Skin epidermis (tissue), 12 donors: ENCODE measurements around the gene TSC2.

ENCODE experiments used
- H3K27ac ChIP-seq, 21 experiments: fragments of 200-600 bp; sonication (generic) in 11 of 21; one replicate each; pipeline ENCODE4 v1.5.0; 2020; ENCODE audit warnings: mild to moderate bottlenecking in 3 of 21, inconsistent platforms in 2 of 21, moderate library complexity in 2 of 21
- H3K4me3 ChIP-seq, 7 experiments: fragments of 200-600 bp; sonication (generic) in 2 of 7; one replicate each; pipeline ENCODE4 v1.5.0; 2020; ENCODE audit warnings: inconsistent platforms in 2 of 7, mild to moderate bottlenecking in 2 of 7, moderate library complexity in 1 of 7

TSC2 gene

GRCh38 chr16:2079991-2080390 lies 32.2 kb downstream of the TSC2 start:
- Histone ChIP-seq H3K27ac (no peak overlapping the region), H3K4me3 (no peak overlapping the region)

GRCh38 chr16:2081201-2082084 lies 33.7 kb downstream of the TSC2 start:
- no peak overlapping the region for H3K4me3 ChIP-seq
- H3K27ac ChIP-seq, result peak overlapping the region in 8 of 21 experiments; percentile 16 to 69 (median 30)

DNA sequence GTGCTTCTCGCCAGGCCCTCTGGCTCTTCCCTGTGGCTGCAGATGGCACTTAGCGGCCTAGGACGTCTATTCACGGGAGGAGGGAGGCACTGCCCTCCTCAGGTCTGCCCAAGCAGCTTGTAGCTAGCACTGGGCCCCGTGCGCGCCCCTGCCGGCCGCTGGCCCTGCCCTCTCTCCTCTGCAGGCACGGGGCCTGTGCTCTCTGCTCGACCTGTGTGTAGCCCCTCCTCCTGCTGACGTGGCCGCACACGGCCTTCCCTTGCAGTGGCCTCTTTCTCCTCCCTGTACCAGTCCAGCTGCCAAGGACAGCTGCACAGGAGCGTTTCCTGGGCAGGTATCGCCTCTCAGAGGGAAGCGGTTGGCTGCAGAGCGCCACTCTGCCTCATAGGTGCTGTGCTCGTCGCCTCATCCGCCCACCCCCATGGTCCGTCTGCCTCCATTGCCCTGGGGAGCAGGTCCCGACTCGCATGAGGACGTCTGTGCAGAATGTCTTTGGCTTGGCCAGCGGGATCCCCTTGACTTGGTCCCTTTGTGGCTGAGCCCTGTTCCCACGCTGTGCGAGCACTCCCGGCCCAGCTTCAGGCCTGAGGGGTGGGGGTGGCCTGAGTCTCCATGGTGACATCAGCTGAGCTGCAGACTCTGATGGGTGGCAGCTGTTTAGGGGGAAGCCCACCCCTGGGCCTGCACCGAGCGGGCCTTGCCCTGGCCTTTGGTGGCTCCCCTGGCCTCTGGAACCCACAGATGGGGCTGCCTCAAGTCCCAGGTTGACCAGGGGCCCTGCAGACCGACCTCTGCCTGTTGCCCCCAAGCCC lies 34.6 kb downstream of the TSC2 start:
- peak overlapping the region in 7 of 21 experiments; percentile 22 to 69 (median 33) for H3K27ac ChIP-seq
- no peak overlapping the region for H3K4me3 ChIP-seq

DNA sequence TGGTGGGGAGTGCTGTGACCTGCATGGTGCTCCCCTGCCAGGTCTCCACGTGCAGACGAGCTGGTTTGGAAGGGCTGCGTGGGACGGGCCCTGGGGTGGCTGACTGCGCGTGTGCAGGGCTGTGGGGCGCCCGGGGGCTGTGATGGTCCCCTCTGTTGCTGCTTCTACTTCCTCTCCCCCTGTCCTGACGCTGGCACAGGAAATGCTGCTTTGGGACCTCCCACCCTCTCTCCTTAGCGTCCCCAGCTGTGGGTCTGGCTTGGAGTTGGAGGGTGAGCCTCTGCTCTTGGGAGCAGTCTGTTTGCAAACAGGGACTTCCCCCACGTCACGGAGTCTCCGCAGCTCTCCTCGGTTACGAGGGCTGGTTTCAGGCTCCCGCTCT lies 35.2 kb downstream of the TSC2 start:
- H3K27ac ChIP-seq, result peak overlapping the region in 3 of 21 experiments; percentile 34 to 69 (median 66)

DNA sequence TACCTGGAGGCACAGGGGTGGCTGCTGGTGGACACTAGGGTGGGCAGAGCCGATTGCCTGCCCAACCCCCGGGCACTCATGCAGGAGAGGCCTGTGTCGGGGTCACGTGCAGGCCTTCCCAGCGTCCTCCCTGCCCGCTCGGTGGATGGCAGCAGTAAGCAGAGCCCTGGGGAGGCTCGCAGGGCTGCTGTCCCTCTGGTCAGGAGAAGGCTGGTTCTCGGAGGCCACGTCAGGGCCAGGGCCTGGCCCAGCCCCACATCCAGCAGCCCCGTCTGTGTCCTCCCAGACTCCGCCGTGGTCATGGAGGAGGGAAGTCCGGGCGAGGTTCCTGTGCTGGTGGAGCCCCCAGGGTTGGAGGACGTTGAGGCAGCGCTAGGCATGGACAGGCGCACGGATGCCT lies 35.6 kb downstream of the TSC2 start:
- Histone ChIP-seq H3K27ac (peak overlapping the region in 1 of 21 experiments; percentile 66), H3K4me3 (no peak overlapping the region)

More for the DNA sequence above, 35.2 kb downstream of the TSC2 start:
- H3K4me3 ChIP-seq, result no peak overlapping the region

DNA sequence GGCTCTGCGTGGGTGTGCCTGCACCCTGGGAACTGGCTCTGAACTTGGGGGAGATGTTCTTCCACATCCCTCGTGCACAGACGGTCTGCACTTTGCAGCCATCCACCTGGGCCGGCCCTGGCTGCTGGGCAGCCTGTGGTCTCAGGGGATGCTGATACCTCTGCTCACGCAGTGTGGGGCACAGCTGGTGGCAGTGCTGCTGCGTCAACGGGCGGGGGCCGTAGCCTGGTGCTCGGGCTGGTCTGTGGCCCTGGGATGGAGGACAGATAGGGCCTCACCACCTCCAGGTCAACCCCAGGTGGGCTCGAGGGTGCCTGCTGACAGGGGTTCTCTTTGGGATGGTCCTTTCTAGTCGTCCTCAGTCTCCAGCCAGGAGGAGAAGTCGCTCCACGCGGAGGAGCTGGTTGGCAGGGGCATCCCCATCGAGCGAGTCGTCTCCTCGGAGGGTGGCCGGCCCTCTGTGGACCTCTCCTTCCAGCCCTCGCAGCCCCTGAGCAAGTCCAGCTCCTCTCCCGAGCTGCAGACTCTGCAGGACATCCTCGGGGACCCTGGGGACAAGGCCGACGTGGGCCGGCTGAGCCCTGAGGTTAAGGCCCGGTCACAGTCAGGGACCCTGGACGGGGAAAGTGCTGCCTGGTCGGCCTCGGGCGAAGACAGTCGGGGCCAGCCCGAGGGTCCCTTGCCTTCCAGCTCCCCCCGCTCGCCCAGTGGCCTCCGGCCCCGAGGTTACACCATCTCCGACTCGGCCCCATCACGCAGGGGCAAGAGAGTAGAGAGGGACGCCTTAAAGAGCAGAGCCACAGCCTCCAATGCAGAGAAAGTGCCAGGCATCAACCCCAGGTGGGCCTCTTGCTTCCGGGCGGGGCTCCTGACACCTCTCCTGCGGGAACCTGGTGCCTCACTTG lies 36.3 kb downstream of the TSC2 start:
- Histone ChIP-seq H3K4me3 (no peak overlapping the region), H3K27ac (no peak overlapping the region)

DNA sequence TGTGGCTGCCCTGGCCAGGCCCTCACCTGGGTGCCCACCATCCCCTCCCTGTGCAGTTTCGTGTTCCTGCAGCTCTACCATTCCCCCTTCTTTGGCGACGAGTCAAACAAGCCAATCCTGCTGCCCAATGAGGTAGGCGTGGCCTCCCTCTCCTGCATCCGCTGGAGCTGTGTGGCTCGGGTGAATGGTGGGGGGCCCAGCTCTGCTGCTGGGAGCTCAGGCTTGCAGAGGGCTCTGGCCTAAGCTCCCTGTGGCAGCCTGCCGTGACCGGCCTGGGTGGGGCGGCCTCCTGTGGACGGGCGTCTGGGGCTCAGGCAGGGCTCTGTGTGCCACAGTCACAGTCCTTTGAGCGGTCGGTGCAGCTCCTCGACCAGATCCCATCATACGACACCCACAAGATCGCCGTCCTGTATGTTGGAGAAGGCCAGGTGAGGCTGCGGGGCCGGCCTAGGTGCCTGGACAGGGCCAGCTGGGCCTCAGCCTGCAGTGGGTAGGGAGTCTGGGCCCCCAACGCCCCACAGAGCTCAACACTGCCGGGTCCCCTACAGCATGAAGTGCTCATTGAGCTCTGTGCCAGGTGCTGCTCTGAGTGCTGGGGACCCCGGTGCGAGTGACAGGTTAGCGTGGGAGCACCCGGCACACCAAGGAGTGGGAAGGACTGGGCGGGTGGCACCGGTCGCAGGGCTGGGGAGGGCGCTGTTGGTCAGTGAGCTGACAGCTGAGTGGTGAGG lies 37.3 kb downstream of the TSC2 start:
- H3K27ac ChIP-seq, result no peak overlapping the region
- H3K4me3 ChIP-seq, result no peak overlapping the region

DNA sequence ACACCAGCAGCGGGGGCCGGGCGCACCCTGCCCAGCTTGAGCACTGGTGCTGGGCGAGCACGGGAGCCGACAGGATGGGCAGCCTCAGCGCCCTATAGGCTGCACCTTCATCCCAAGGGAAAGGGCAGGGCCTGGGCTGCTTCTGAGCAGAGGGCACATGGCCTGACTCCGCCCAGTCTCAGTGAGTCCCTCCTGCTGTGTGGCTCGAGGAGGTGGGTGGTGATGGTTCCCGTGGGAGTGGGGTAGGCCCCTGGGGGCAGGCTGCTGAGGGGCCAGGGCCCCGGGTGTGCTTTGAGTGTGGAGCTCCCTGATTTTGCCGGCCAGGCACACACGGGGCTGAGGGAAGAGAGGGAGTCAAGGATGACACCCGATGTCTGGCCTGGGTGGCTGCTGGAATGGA lies 37.9 kb downstream of the TSC2 start:
- H3K4me3 ChIP-seq, result no peak overlapping the region
- H3K27ac ChIP-seq, result peak overlapping the region in 1 of 21 experiments; percentile 16

- no peak overlapping the region for H3K4me3 ChIP-seq
- H3K27ac ChIP-seq, result peak overlapping the region in 1 of 21 experiments; percentile 16
Observed at GRCh38 chr16:2086106-2086742, 38.4 kb downstream of the TSC2 start.

- Histone ChIP-seq H3K27ac (no peak overlapping the region), H3K4me3 (no peak overlapping the region)
Observed at GRCh38 chr16:2086812-2087747, 39.3 kb downstream of the TSC2 start.

GRCh38 chr16:2087748-2088631 lies 40.2 kb downstream of the TSC2 start:
- Histone ChIP-seq H3K27ac (no peak overlapping the region), H3K4me3 (no peak overlapping the region)

GRCh38 chr16:2088759-2089358 lies 41.1 kb downstream of the TSC2 start:
- Histone ChIP-seq H3K27ac (no peak overlapping the region), H3K4me3 (no peak overlapping the region)

GRCh38 chr16:2089706-2090480 lies 42.1 kb downstream of the TSC2 start:
- H3K27ac ChIP-seq, result peak overlapping the region in 1 of 21 experiments; percentile 33
- no peak overlapping the region for H3K4me3 ChIP-seq

- H3K4me3 ChIP-seq, result no peak overlapping the region
- H3K27ac ChIP-seq, result no peak overlapping the region
Observed at GRCh38 chr16:2090481-2090776, 42.6 kb downstream of the TSC2 start.

DNA sequence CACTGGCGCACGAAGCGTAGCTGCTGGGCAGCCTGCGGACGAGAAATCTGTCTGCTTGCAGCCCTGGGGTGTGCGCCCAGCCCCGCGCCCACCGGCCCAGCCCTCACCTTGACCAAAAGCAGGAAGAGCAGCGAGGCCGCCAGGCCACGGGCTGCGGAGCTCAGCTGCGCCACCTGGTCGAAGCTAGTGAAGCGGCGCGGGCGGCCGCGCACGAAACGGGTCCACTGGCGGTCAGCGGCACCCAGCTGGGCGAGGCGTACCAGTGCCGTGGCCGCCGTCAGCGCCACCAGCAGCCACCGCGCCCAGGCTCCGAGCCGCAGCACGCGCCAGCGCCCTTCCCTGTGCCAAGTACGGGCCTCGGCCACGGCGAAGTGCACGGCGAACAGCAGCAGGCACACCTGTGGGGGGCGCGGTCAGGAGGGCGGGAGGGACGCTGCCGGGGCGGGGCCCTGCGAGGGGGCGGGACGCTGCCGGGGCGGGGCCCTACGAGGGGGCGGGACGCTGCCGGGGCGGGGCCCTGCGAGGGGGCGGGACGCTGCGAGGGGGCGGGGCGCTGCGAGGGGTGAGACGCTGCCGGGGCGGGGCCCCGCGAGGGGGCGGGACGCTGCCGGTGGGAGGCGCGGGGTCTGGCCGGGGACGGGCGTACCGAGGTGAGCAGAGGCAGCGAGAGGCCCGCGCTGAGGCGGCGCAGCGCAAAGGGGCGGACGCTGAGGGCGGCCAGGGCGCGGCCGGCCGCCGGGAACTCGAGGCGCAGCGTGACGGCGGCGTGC lies 43.2 kb downstream of the TSC2 start:
- Histone ChIP-seq H3K4me3 (no peak overlapping the region), H3K27ac (peak overlapping the region in 2 of 21 experiments; percentile 3 to 49)
